ENCODE data around the gene NHLRC2. TPM values are rescaled to one million over a fixed set of nuclear protein-coding genes. Genes with fewer than 3 reads are reported as not detected.
"Not testable (repeated sequence)": the region's sequence is repeated elsewhere in the genome, so short reads cannot be mapped to it uniquely, and the experiment has no call there.

The NHLRC2 gene
- total RNA-seq, 2 donors from 2014 or later, result 55.5 to 67.5 TPM

GRCh38 chr10:113922787-113923570, 68.5 kb downstream of the NHLRC2 start:
- no peak for DNase-seq
- ATAC-seq, result peak; percentile 54 to 73
- intact Hi-C loops (cut with DNase I), result loop anchor here in 1 of 2 donors (10.0 kb wide), 1 partner anchor 102 kb away; no protein-coding TSS in a partner anchor

- no peak for ATAC-seq
- intact Hi-C loops (cut with DNase I), result loop anchor here in 1 of 2 donors (10.0 kb wide), 1 partner anchor 101 kb away; no protein-coding TSS in a partner anchor
- no peak for DNase-seq
Observed at GRCh38 chr10:113924186-113924585, 69.7 kb downstream of the NHLRC2 start.

DNA sequence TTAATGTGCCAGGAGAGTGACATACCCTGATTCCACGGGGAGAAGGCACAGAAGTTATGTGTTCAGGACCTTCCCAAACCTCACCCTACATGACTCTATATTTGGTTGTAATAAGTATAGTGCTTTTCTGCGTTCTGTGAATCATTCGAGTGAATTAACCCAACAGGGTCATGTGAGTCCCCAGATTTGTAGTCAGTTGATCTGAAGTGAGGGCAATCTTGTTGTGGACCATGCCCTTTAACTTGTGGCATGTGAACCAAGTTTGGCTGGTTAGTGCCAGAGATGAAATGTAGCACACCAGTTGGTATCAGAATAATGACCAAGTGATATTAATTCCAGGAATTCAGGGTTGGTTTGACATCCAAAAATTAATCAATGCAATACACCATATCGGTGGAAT, 70.2 kb downstream of the NHLRC2 start:
- intact Hi-C loops (cut with DNase I), result loop anchor here in 1 of 2 donors (10.0 kb wide), 1 partner anchor 100 kb away; no protein-coding TSS in a partner anchor
- DNase-seq (no peak), ATAC-seq (no peak)

DNA sequence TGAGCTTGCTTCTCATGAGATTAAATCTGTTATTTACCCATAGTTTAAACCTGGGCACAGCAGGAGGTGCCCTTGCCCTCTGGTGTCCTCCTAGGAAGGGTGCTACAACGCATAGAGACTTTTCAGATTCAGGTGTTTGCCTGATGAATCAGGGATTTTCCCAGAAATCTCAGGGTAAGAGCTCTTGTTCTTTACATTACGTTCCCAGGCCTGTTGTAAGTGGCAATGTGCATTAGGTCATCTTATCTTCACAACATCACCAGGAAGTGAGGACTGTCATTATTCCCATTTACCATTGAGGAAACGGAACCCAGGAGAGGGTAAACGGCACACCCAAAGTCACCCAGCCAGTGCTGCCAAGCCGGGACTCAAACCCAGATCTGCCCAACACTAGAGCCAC, 73.0 kb downstream of the NHLRC2 start:
- no peak for DNase-seq
- no peak for ATAC-seq
- intact Hi-C loops (cut with DNase I), result loop anchor here in 1 of 2 donors (10.0 kb wide), 1 partner anchor 97 kb away; no protein-coding TSS in a partner anchor

DNA sequence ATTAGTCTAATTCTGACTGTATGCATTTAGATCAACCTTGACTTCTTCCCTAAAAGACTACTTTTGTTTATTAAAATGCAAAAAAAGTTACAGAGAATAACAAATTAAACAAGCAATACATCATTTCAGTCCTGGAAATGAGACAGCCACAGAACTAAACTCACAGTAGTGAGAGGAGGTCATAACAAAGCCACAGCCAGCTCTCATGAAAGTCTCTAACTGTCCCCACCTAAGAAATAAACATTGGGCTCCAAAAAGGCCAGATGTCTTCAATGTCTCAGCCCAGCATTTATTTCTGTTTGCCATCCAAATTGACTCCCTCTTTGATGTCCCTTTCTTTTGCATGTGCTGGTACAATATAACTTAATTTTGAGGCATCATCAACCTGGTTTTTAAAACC, 74.4 kb downstream of the NHLRC2 start:
- intact Hi-C loops (cut with DNase I), result loop anchor here in 1 of 2 donors (10.0 kb wide), 1 partner anchor 96 kb away; no protein-coding TSS in a partner anchor
- ATAC-seq (no peak), DNase-seq (no peak)

- intact Hi-C loops (cut with DNase I), result loop anchor here in 1 of 2 donors (10.0 kb wide), 1 partner anchor 95 kb away; no protein-coding TSS in a partner anchor
- ATAC-seq (no peak), DNase-seq (no peak)
Observed at GRCh38 chr10:113929522-113929921, 75.1 kb downstream of the NHLRC2 start.

GRCh38 chr10:113930482-113931057, 76.1 kb downstream of the NHLRC2 start:
- ATAC-seq (no peak), DNase-seq (no peak)
- intact Hi-C loops (cut with DNase I), result no loop called here

GRCh38 chr10:113932854-113933253, 78.4 kb downstream of the NHLRC2 start:
- ATAC-seq, result no peak
- no peak for DNase-seq
- intact Hi-C loops (cut with DNase I), result no loop called here

DNA sequence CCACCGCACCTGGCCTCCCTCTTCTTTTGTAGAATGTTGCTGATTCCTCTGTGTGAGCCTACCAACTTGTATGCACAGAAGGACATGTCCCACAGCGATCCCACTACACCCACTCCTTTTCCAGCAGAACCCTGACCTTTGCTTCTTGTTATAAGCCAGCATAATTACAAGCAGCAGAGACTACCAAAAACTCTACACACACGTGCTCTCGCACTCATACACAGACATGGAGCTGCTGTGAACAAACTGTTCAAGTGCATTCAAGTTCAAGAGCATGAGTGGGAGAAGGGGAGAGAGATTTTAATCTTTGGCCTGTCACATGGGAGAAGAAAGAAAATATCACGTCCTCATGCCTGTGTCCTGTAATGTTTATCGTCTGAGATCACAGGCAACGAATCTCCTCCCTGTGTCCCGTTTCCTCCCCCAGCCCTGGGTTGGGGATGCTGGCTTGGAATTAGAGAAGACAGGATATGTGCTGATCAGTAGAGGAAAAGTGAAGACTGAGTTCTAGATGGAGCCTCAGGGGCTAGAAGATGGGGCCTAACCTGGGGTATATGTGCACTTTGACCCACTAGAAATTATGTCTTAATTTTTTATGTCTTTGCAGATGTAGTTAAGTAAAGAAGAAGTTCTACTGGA, 79.6 kb downstream of the NHLRC2 start:
- intact Hi-C loops (cut with DNase I), result no loop called here
- DNase-seq (no peak), ATAC-seq (no peak)

GRCh38 chr10:113937258-113937657, 82.8 kb downstream of the NHLRC2 start:
- DNase-seq (no peak), ATAC-seq (no peak)
- intact Hi-C loops (cut with DNase I), result no loop called here

GRCh38 chr10:113937756-113938155, 83.3 kb downstream of the NHLRC2 start:
- DNase-seq (no peak), ATAC-seq (no peak)
- intact Hi-C loops (cut with DNase I), result no loop called here

DNA sequence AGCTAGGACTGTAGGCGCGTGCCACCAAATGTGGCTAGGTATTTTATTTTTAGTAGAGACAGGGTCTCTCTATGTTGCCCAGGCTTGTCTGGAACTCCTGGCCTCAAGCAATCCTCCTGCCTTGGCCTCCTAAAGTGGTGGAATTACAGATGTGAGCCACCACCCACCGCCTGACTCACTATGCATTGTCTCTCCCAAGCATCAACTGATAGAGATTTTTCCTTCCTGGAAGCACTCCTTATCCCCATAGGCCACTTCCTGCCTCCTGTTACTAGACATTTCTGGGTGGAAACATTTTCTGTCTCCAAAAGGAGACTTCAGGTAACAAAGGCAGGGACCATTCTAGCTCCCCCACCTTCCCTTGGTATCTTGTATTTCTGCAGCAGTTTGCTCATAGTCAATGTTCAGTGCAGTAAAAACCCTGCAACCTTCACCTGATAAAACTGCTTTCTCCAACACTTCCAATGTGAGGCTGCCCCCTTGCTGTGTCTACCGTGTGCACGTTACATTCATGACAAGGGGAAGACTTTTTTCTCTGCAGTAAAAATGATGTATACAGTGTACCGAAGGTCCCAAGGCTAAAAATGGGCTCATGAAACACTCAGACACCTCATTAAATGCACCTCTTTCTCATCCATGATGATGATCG, 84.9 kb downstream of the NHLRC2 start:
- ATAC-seq (no peak), DNase-seq (no peak)
- intact Hi-C loops (cut with DNase I), result no loop called here

DNA sequence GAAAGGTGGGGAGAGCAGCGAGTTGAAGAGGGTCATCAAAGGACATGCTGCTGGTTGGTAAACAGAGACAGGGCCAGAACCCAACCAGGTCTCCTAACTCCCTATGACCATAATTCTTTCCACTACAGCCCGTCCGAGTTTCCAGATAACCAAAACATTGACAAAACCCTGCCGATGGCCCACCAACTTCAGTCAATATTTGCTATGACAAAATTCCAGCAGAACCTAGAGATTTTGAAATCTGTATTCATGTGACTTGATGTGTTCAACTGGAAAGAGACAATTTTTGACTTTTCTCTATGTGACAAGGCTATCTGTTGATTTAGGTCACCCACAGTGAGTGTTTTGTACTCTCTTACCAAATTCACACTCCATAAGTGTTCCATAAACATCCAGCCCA, 86.7 kb downstream of the NHLRC2 start:
- intact Hi-C loops (cut with DNase I), result no loop called here

DNA sequence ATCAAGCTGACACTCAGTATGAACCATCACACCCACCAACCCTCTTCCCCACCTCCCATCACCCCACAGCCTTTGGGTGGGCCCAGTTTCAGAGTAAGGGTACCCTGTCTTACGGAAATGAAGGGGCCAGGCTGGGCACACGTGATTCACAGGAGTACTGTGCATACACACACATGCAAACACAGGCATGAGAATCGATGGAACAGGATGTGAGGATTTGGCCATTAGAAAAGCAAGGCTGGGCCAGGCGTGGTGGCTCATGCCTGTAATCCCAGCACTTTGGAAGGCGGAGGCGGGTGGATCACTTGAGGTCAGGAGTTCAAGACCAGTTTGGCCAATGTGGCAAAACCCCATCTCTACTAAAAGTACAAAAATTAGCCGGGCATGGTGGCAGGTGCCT, 88.7 kb downstream of the NHLRC2 start:
- intact Hi-C loops (cut with DNase I); DNase-seq; ATAC-seq: not testable (repeated sequence)

More for the DNA sequence above, 86.7 kb downstream of the NHLRC2 start:
- DNase-seq (no peak), ATAC-seq (no peak)

- intact Hi-C loops (cut with DNase I), result no loop called here
- ATAC-seq (no peak), DNase-seq (no peak)
Observed at GRCh38 chr10:113945075-113945686, 90.7 kb downstream of the NHLRC2 start.

DNA sequence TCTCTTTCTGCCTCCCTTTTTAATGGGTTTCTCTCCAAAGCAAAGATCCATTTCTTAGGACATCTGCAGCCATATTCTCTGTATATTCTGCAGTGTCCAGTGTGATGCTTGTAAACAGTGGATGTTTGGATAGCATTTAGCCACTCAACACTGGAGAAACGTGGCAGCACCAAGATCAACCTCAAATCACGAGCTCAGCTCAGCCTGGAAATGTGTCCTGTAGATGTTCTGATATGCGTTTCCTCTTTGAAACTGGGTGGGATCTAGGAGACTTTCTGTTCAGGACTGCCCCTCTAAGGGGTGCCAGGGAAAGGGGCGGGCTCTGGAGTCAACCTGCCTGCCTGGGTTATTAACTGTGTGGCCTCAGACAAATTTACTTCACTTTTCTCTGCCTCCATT, 91.2 kb downstream of the NHLRC2 start:
- intact Hi-C loops (cut with DNase I), result no loop called here
- no peak for DNase-seq
- ATAC-seq, result no peak

DNA sequence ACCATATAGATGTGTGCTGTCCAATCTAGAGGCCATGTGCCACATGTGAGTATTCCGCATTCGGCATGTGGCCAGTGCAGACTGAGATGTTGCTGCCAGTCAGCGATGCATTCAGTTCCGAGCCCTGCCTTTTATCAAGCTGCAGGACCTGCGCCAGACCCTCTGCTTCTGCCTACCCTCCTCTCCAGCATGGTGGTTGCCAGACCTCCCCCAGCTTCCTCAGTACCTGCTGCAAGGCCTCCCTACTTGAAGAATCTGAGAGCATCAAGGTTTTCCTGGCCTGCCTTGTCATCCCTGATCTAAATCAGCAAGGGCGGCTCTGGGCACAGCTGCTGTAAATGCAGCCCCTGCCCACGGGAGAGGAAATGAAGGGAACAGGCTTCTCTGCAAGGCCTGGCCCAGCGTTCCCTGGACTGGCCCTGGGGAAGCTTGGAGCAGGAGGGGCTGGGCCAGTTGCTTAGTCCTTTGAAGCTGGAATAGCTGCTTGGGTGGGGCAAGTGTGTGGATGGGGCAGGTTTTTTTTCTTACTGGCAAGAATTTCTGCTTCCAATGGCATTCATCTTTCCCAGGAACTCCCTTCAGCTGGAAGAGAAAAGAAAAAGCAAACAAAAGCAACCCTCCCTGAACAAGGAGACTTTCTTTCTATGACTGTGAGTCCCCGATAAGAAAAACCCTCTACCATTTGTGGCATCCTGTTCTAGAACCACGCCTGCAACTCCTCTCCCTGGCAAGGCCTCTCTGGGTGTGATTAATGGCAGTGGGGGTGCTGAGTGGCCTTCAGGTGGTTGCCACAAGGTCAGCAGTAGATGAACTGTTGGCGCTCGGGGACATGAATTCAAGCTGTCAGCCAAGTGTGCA, 93.0 kb downstream of the NHLRC2 start:
- intact Hi-C loops (cut with DNase I), result no loop called here

GRCh38 chr10:113948048-113948447, 93.6 kb downstream of the NHLRC2 start:
- intact Hi-C loops (cut with DNase I), result no loop called here
- ATAC-seq, result no peak

More for the DNA sequence above, 93.0 kb downstream of the NHLRC2 start:
- DNase-seq, result peak; percentile 33
- peak; percentile 47 to 72 for ATAC-seq

More at GRCh38 chr10:113948048-113948447, 93.6 kb downstream of the NHLRC2 start:
- DNase-seq, result no peak

Measured in left cardiac atrium (tissue), 4 donors.